Hepatocyte (in vitro differentiated cells): ENCODE measurements around the gene KIAA1217.

ENCODE experiments used
- CTCF ChIP-seq: fragments of 200-600 bp; sonication (generic); IDR thresholded peaks from 2 replicates; pipeline ENCODE4 v1.5.1; 2016; ENCODE audit warnings: antibody characterized with exemption, mild to moderate bottlenecking; ENCODE audit not compliant: poor library complexity
- EZH2 ChIP-seq: fragments of 200-600 bp; sonication (generic); IDR thresholded peaks from 2 replicates; pipeline ENCODE4 v1.6.1; 2016; ENCODE audit warnings: antibody characterized with exemption, mild to moderate bottlenecking, borderline replicate concordance

- TF ChIP-seq CTCF (no peak), EZH2 (no peak)
Observed at GRCh38 chr10:24353319-24353718, 144.4 kb downstream of the KIAA1217 start.
